Adrenal gland (tissue), 12 donors: ENCODE data around the gene CPPED1. TPM values are rescaled to one million over a fixed set of nuclear protein-coding genes. Genes with fewer than 3 reads are reported as not detected.
A peak's percentile ranks its signal among the peaks of the same experiment; 100 is the strongest.

Experiments
- DNase-seq, 7 donors: peaks; one replicate each; pipeline ENCODE4 v3.0.0-alpha.2; 2019 to 2020
- H3K27ac ChIP-seq, 5 donors: fragments of 200-600 bp; sonication (generic) in 4 of 5; 1 replicate in 3 of 5; 2 replicates in 2 of 5; pipeline versions ENCODE4 v1.5.1 to v1.8.0; 2016 to 2020; ENCODE audit warnings: mild to moderate bottlenecking in 1 of 5
- H3K27me3 ChIP-seq: fragments of 200-600 bp; 2 replicates; pipeline ENCODE4 v1.8.0; 2021
- H3K36me3 ChIP-seq, 2 donors: fragments of 200-600 bp; replicated peaks in 1 of 2; 1 replicate in 1 of 2; 2 replicates in 1 of 2; pipeline versions ENCODE4 v1.5.1 to v1.8.0; 2018 to 2022
- H3K4me1 ChIP-seq, 2 donors: fragments of 200-600 bp; replicated peaks in 1 of 2; 1 replicate in 1 of 2; 2 replicates in 1 of 2; pipeline versions ENCODE4 v1.5.1 to v1.8.0; 2018 to 2021
- H3K4me3 ChIP-seq, 4 donors: fragments of 200-600 bp; sonication (generic) in 3 of 4; one replicate each; pipeline ENCODE4 v1.5.1; 2016 to 2018
- H3K9me3 ChIP-seq, 3 donors: fragments of 200-600 bp; sonication (generic) in 1 of 3; replicated peaks in 1 of 3; 1 replicate in 2 of 3; 2 replicates in 1 of 3; pipeline versions ENCODE4 v1.5.1 to v1.8.0; 2016 to 2021
- POLR2A ChIP-seq, 2 donors: fragments of 450-650 bp; IDR thresholded peaks; one replicate each; pipeline ENCODE4 v1.6.1; 2017; ENCODE audit warnings: antibody characterized with exemption in 2 of 2, mild to moderate bottlenecking in 2 of 2, moderate library complexity in 1 of 2
- WGBS, 4 donors: extraction: QIAGEN DNeasy Blood & Tissue Kit in 2 of 4; methylation state at CpG; one replicate each; pipeline versions ENCODE4 v1.1.5 to v1.1.7; 2013 to 2017; 5-methylcytosine and 5-hydroxymethylcytosine counted together
- intact Hi-C, 2 donors: fragments of 100-400 bp; cut with DNase I; formaldehyde crosslinking; loops; one replicate each; pipeline versions ENCODE4 v1.14.1 to v1.15.0; 2022 to 2023
- polyA plus RNA-seq, 3 donors: library from polyadenylated mRNA; stranded (reverse); fragments of 200-250 nt in 2 of 3; fragments of 350-450 nt in 1 of 3; fragmentation: Illumina TruSeq in 1 of 3; extraction: RNeasy Lipid Tissue Mini Kit (QIAGEN cat#74804) in 1 of 3; gene quantifications; one replicate each; pipeline ENCODE4 v1.2.3, GENCODE V29; 2013 to 2014
- total RNA-seq, 9 donors: library from RNA; depleted of rRNA in 4 of 9; stranded (reverse); fragments of >200 nt in 4 of 9; fragments of 120-200 nt in 1 of 9; fragmentation: NEBNext Ultra II Directional in 1 of 9; extraction: Animal tissue kit (Norgen Biotek cat#: 25700) in 1 of 9; gene quantifications; one replicate each; pipeline versions ENCODE4 v1.1.0 to v1.2.4, GENCODE V29; 2013 to 2023
- TF ChIP-seq, protein P1 (sequence below), 6 experiments: fragments of 450-650 bp in 4 of 6; fragments of 200-600 bp in 2 of 6; sonication (generic) in 1 of 6; IDR thresholded peaks; 1 replicate in 5 of 6; 2 replicates in 1 of 6; pipeline versions ENCODE4 v1.5.1 to v1.8.0; 2016 to 2021; ENCODE audit warnings: antibody characterized with exemption in 6 of 6, mild to moderate bottlenecking in 2 of 6, moderate library complexity in 1 of 6
- donor health status: healthy with polysubstance abuse.
- donor health status: Bipolar disorder and iron deficiency.
- donor health status: DM: yes; HTN: yes; CAD: no.
- donor health status: DM: no; HTN: no; CAD: no.
- donor health status: DM: no; HTN: no; CAD: no.
- donor health status: DM: yes; HTN: yes; CAD: no.

Gene CPPED1
- total and polyA plus RNA-seq, 12 donors: 8.1 to 38.1 (median 14.2) TPM

DNA sequence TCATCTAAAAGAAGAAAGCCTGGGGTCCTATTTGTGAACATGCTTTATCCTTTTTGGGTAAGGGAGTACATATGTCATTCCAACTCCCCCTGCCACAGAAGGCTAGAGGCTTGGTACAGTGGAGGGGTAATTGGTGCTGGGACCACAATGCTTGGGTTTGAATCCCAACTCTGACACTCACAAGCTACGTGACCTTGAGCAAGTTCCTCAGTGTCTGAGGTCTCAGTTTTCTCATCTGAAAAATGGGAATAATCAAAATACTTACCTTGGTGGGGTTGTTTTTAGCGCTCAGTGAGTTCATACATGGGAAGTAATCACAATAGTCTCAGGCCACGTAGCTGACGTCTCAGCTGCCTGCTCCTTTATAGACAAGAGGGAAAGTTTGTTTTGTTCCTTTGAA lies 150.8 kb downstream of the CPPED1 start:
- H3K4me3 ChIP-seq: no peak overlapping the region
- no peaks in the 10 kb centered on the region for H3K27me3 ChIP-seq
- WGBS, 4 donors: 58 to 89% (median 78%) methylated on average over 4 of the region's 4 CpGs

DNA sequence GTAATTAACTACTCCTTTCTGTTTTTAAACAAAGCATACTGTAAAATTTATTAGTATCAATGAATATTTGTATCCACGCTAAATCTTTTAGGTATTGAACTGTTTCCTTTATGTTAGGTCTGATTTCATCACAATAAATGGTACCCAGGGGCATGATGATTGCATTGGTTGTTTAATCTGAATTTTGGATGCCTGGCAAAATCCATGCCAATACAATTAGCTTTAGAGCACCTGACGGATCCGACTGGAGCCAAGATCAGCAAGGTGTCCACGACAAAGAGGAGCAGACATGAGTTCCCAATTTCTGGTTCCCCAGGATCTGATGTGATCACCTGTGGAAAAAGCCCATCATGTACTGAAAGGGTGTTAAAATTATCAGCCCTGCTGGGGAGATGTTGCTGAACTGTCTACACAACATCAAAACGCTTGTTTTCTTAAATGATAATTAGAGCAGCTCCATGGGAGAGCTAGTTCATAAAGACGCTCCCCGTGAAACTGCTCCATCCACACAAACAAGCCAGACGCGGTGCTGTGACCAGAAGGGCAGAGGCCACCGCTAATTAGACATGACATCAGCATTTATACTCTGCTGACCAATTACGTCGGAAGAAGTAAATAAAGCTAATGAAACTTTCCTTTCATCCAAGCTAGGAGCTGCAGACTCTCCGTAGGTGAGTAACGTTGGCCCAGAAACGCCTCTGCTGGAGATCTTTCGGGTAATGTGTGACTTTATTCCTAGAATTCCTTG lies 151.7 kb downstream of the CPPED1 start:
- Histone ChIP-seq H3K4me3 (no peak overlapping the region), H3K27ac (no peak overlapping the region), H3K27me3 (no peaks in the 10 kb centered on the region), H3K4me1 (peaks cover 0 to 2% of the 10 kb centered on the region in 2 donors), H3K36me3 (no peaks in the 10 kb centered on the region), H3K9me3 (no peaks in the 10 kb centered on the region)
- WGBS, 4 donors: 37 to 57% (median 51%) methylated on average over 16 of the region's 16 CpGs
- TF ChIP-seq, protein P1, sequence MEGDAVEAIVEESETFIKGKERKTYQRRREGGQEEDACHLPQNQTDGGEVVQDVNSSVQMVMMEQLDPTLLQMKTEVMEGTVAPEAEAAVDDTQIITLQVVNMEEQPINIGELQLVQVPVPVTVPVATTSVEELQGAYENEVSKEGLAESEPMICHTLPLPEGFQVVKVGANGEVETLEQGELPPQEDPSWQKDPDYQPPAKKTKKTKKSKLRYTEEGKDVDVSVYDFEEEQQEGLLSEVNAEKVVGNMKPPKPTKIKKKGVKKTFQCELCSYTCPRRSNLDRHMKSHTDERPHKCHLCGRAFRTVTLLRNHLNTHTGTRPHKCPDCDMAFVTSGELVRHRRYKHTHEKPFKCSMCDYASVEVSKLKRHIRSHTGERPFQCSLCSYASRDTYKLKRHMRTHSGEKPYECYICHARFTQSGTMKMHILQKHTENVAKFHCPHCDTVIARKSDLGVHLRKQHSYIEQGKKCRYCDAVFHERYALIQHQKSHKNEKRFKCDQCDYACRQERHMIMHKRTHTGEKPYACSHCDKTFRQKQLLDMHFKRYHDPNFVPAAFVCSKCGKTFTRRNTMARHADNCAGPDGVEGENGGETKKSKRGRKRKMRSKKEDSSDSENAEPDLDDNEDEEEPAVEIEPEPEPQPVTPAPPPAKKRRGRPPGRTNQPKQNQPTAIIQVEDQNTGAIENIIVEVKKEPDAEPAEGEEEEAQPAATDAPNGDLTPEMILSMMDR (IDR thresholded peaks at IDR 0.05): no peak
- no peak for TF ChIP-seq POLR2A (IDR thresholded peaks at IDR 0.05)
- no peak for DNase-seq
- intact Hi-C loops: no loop called here

More for the DNA sequence above, 150.8 kb downstream of the CPPED1 start:
- TF ChIP-seq POLR2A (IDR thresholded peaks at IDR 0.05): no peak
- TF ChIP-seq, protein P1 (IDR thresholded peaks at IDR 0.05): no peak
- DNase-seq: no peak
- no peaks in the 10 kb centered on the region for H3K36me3 ChIP-seq
- intact Hi-C loops: no loop called here
- H3K9me3 ChIP-seq: no peaks in the 10 kb centered on the region
- H3K27ac ChIP-seq: no peak overlapping the region
- H3K4me1 ChIP-seq: no peaks in the 10 kb centered on the region

DNA sequence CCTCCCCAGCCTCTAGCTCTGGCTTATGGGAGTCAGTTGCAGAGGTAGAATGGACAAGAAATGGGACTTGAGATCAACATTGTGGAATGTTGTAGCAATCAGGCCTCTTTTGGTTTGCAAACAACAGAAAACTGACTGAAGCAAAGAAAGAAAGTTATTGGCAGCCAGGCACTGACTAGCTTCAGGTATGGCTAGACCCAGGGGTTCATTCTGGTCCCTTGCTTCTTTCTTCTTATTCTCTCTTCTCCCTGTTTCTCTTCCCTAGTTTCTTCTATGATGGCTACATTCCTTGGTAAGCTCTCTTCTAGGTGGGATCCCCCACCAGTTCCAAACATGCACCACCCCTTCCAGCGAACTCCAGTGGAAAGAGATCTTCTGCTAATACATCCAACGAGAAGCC lies 154.3 kb downstream of the CPPED1 start:
- intact Hi-C loops: no loop called here
- no peak for DNase-seq
- Histone ChIP-seq H3K36me3 (no peaks in the 10 kb centered on the region), H3K27me3 (no peaks in the 10 kb centered on the region), H3K9me3 (no peaks in the 10 kb centered on the region), H3K27ac (no peak overlapping the region), H3K4me3 (no peak overlapping the region), H3K4me1 (peaks cover 0 to 3% of the 10 kb centered on the region in 2 donors)
- 75 to 87% (median 83%) methylated on average over 2 of the region's 2 CpGs for WGBS, 4 donors
- no peak for TF ChIP-seq POLR2A (IDR thresholded peaks at IDR 0.05)

DNA sequence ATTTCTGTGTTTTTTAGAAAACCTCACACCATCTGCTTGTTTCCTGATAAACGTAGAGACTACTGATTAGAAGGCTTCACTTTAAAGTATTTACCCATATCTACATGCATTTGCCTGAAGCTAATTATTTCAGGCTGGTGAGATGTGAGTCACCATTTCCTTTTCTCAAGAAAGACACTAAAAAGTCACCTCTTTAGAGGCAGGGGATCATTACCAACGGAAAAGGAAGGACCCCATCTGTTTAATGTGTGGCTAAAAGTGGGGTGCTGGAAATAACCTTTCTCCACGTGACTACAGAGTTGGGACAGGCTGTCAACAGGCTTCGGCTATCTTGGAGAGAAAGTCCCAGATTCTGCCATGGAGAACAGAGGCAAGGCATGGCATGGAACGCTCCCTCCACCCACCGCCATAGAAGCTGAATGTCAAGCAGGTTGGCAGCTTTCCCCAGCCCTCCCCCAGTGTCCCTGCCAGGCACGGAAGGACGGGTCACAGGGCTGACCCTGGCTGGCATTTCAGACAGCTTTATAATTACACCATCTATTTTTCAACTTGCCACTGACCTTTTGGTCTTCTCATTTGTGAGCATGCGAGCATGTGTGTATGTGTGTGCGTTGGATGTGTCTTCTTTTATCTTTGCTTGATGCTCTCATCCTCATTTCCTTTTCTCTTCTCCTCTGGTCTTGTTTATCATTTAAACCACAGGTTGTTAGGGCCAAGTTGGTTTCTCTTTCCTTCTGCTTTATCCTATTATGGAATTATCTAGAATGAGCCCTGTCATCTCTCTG lies 157.0 kb downstream of the CPPED1 start:
- 21 to 31% (median 24%) methylated on average over 9 to 10 of the region's 10 CpGs for WGBS, 4 donors
- Histone ChIP-seq H3K27me3 (peaks cover 3% of the 10 kb centered on the region), H3K4me3 (no peak overlapping the region), H3K36me3 (no peaks in the 10 kb centered on the region), H3K27ac (no peak overlapping the region), H3K4me1 (peaks cover 0 to 3% of the 10 kb centered on the region in 2 donors), H3K9me3 (no peaks in the 10 kb centered on the region)
- DNase-seq: peak in 1 of 7 donors; percentile 5
- no peak for TF ChIP-seq POLR2A (IDR thresholded peaks at IDR 0.05)
- TF ChIP-seq, protein P1 (IDR thresholded peaks at IDR 0.05): no peak
- intact Hi-C loops: no loop called here
